IPS-NIHi11 (cell line): Measurements from ENCODE around the gene MIEN1.
A peak's percentile ranks its signal among the peaks of the same experiment; 100 is the strongest.
"Not testable (repeated sequence)": the region's sequence is repeated elsewhere in the genome, so short reads cannot be mapped to it uniquely, and the experiment has no call there.

Experiments
- DNase-seq: peaks from one replicate; pipeline ENCODE4 v3.0.0; 2012; ENCODE audit warnings: mixed read lengths, low spot score

MIEN1 gene

DNA sequence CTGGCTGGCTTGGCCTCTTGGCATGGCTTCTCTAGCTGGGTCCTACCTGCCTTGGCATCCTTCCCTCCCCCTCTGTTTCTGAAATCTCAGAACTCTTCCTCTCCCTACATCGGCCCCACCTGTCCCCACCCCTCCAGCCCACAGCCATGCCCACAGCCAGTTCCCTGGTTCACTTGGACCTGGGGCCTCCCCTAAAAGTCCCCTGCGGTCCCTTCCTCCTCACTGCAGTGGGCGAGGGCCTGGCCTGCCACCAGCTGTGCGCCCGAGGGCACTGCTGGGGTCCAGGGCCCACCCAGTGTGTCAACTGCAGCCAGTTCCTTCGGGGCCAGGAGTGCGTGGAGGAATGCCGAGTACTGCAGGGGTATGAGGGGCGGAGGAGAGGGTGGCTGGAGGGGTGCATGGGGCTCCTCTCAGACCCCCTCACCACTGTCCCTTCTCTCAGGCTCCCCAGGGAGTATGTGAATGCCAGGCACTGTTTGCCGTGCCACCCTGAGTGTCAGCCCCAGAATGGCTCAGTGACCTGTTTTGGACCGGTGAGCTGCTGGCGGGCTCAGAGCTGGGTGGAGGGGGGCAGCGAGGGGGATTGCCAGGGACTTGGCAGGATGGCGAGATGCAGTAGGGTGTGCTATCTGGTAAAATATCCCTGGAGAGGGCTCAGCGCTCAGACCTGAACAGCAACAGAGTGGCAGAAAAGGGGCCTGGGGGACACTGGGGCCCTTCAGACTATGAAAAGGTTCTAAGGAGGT lies 14.1 kb downstream of the MIEN1 start:
- DNase-seq, result no peak

DNA sequence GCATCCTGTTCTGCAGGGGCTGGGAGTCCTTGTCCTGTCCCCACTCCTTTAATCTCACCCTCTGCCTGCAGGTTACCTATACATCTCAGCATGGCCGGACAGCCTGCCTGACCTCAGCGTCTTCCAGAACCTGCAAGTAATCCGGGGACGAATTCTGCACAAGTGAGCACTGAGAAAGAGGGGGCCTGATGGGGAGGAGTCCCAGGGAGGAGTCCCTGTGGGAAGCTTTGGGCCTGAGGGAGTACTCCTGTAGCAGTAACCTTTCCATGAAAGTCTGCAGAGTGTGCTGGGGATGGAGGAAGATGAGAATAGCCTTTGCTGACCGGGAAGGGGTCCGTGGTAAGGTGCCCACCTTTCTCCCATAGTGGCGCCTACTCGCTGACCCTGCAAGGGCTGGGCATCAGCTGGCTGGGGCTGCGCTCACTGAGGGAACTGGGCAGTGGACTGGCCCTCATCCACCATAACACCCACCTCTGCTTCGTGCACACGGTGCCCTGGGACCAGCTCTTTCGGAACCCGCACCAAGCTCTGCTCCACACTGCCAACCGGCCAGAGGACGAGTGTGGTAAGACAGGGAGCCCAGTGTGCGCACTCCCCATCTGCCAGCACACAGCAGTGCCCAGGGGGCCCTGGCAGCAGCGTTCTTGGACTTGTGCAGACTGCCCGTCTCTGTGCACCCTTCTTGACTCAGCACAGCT lies 14.8 kb downstream of the MIEN1 start:
- DNase-seq, result no peak

- DNase-seq, result no peak
Observed at GRCh38 chr17:39714234-39714633, 16.1 kb downstream of the MIEN1 start.

GRCh38 chr17:39711851-39712250 lies 18.5 kb downstream of the MIEN1 start:
- no peak for DNase-seq

- not testable (repeated sequence) for DNase-seq
Observed at GRCh38 chr17:39711071-39711470, 19.3 kb downstream of the MIEN1 start.

GRCh38 chr17:39709998-39710964 lies 20.1 kb downstream of the MIEN1 start:
- DNase-seq, result no peak

DNA sequence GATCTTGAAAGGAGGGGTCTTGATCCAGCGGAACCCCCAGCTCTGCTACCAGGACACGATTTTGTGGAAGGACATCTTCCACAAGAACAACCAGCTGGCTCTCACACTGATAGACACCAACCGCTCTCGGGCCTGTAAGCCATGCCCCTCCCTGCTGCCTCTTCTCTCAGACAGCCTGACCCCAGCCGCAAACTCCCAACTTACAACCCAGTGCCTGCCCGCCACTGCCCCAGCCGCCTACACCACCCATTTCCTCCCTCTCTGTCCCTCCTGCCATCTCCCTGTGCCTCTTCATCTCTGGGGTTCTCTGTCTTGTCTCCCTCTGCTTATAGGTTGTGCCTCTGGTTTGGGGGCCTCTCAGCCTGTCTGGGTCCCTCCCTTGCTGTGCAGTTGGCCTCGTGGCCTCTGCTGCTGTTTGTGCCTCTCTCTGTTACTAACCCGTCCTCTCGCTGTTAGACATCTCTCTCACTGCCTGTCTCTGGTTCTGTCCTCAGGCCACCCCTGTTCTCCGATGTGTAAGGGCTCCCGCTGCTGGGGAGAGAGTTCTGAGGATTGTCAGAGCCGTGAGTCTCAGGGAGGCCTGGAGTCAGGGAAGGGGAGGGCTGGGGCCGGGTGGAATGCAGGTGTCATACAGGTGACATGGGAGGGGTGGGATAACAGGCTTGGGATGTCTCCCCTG lies 20.9 kb downstream of the MIEN1 start:
- DNase-seq, result no peak

DNA sequence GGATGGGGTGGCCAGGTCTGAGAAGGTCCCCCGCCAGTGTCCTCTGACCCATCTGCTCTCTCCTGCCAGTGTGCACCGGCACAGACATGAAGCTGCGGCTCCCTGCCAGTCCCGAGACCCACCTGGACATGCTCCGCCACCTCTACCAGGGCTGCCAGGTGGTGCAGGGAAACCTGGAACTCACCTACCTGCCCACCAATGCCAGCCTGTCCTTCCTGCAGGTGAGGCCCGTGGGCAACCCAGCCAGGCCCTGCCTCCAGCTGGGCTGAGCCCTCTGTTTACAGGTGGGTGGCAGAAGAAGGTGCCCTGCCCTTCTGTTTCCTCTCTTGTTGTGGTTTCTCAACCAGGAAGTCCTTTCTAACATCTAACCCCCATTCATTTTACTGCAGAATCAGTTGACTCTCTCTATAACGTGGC lies 23.4 kb downstream of the MIEN1 start:
- no peak for DNase-seq

DNA sequence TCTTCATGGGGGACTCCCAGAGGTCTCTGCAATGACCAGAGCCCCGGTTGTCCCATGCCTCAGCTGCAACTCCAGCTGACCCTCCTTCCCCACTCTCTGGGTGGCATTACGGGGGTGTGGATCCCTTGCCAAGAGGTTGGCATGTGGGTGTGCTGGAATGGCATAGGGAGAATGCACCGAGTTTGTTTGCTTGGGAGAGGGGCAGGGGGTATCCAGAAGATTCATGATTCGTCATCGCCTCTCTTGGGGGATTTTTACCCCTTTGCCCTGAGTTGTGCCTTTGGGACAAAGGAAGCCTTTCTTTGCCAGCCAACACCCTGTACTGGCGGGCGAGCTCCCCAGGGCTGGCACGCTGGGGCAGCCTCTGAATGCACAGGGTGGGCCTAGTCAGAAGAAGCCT lies 23.9 kb downstream of the MIEN1 start:
- no peak for DNase-seq

DNA sequence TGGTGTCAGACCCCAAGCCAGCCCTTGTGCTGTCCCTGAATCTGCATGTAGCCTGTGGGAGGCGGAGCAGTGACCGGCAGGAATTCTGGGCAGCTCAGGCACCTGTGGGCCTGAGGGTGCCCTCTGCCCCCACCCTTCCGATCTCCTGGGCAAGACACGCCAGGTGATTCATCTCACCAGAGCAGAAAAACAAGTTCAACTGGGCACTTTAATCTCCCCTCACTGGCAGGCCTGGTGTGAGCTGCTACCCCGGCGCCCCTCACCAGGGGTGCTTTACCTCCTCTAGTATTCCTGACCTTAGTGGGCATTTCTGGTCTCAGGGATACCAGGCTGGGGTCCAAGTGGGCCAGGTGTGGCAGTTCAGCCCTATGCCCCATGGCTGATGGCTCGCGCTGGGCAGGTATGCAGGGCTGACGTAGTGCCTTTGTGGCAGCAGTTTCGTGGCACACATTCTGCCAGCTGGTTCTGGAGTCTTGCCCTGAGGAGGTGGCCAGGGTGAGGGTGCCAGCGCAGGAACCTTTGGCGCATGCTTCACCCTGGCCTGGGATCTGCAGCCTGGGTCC lies 24.5 kb downstream of the MIEN1 start:
- DNase-seq, result peak; percentile 59

GRCh38 chr17:39704821-39705551 lies 25.3 kb downstream of the MIEN1 start:
- DNase-seq, result peak; percentile 48

DNA sequence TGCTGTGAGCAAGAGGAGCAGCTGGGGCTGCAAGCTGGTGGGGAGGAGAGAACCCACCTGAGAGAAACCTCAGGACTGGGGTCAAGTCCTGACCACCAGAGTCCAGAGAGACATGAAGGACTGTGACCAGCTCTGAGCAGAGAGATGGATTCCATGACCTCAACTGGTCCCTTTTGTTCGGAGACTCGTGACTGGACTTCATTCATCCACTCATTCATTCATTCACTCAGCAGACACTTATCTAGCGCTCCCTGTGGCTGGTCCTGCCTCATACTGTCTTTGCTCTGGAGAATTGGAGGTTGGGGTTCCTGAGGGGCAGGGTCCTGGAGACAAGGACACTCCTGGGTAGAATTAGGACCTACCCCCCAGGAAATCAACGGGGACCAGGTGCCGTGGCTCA lies 26.4 kb downstream of the MIEN1 start:
- no peak for DNase-seq

DNA sequence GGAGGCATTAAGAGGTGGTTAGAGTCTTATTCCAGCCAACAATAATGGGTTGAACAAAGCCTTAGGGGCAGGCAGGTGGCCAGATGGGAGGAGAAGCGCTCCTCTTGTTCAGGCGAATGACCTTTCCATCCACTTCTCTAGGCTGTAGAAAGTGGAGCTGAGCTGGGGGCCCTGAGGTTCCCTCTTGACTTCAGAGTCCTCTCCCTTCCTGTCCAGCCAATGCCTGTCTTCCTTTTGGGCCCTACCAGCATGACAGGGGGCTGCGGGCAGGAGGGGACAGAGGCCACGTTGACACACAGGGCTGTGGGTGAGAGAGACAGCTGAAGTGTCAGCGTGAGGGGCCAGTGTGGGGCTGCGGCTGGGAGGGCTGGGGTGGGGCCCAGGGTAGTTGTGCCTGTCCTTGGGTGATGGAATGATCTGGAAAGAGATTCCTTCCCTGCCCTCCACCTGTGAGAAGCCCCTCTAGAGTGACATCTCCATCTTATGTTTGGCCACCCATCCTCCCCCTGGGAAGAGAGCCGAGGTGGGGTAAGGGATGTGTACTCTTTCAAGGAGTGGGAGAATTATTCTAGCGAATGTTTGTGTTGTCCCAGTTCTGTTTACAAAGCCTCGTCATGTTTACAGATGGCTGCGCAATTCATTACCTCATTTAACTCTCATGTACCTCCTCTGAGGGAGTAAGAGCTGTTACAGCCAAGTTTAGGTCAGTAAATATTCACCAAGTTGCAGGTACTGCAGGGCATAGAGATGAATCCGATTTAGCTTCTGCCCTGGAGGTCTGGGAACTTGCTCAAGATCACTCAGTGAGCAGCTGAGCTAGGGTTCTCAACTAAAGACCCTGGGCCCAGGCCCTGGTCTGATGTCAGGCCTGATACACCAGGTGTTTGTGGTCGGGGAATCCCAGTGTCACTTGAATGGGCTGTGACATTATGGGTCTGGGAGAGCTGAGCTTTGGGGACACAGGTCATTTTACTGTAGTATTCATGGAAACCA lies 27.1 kb downstream of the MIEN1 start:
- DNase-seq, result no peak

DNA sequence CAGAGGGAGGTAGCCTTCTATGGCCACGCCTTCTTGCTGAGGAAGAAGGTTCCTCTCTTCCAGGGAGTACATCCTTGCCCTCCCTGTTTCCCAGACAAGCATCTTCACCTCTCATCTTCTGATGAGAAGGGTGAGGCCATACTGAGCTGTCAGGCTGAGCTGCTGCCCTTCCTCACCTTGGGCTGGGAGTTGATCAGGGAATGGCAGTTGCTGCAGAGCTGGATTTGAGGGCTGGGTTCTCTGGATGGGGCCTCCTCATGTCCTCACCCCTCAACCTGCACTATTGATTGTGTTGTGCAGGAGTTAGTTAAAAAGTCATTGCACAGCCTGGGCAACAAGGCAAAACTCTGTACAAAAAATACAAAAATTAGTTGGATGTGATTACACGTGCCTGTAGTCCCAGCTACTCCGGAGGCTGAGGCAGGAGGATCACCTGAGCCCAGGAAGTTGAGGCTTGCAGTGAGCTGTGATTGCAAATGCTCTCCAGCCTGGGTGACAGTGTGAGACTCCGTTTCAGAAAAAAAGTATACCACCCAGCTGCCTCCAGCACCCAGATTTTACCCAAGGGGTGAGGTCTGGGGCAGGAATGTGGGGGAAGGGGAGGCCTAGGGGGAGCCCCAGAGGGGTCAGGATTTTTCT lies 28.4 kb downstream of the MIEN1 start:
- DNase-seq, result no peak

DNA sequence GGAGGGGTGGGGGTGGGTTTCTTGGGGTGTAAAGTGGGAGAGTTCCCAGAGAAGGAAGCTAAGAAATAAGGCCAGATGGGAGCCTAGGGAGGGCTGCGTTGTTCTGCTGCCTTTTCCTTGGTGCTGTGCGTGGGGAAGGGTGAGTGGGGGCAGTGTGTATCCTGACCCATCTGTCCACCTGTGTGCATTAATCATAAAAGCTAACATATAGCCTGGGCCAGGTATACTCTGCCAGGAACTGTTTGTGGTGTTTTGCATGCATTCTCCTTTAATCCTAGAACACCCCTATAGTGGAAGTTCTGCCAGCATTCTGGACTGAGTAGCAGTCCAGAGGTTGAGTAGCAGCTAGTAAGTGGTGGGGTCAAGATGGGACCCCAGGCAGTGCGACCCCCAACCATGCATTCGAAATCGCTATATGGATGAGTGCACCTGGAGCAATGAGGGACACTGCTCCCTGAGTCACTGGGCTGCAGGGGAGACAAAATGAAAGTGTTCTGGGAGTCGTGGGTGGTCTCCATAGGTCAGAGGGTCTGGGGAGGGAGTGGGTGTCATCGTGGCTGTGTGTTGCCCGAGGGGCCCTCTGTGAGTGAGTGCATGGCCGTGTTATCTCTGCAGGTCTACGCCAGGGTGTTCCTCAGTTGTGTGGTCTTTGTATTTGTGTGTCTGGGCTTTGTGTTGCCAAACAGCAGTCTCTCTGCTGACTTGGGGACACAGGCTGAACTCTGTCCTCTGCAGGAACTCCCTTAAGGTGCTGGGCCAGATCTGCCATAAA lies 29.1 kb downstream of the MIEN1 start:
- peak; percentile 50 for DNase-seq

GRCh38 chr17:39700148-39700987 lies 30.0 kb downstream of the MIEN1 start:
- DNase-seq, result peak; percentile 62

GRCh38 chr17:39699818-39700147 lies 30.5 kb downstream of the MIEN1 start, which contains the start of gene ERBB2:
Gene ERBB2, plus strand, starts transcription at chr17:39700064. Its CDS starts 175 bp downstream, at chr17:39700239.
- peak; percentile 82 for DNase-seq
